GM19351 (cell line): ENCODE measurements around the gene RARB.
A peak's percentile ranks its signal among the peaks of the same experiment; 100 is the strongest.

Experiments
- ATAC-seq: cut with Tn5 transposase; IDR thresholded peaks from one replicate; pipeline ENCODE4 v1.9.1; 2021; ENCODE audit warnings: mild to moderate bottlenecking, moderate library complexity; ENCODE audit not compliant: unreplicated experiment

RARB gene

GRCh38 chr3:25589783-25590258 is 161.8 kb downstream of the RARB start:
- no peak for ATAC-seq

DNA sequence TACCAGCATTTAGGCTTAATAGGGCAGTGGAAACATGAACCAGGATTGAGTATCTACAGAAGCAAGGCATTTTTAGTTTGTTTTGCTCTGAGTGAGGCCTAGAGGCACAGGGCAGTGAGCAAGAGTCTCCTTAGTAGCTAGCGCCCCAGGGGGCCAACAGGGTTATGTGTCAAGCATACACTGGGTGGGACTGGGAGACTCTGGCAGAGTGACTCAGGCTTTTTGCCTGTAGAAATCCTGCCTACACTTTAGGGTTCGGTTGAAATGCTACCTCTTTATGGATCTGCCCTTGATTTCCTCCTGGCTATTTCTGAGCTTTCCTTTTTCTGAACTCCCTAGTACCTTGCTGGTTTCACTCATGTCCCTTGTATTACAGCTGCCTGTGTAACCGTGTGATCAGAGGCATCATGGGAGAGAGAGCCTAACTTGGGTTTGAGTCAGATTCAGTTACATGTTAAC is 164.5 kb downstream of the RARB start:
- no peak for ATAC-seq

- ATAC-seq: no peak
Measured at GRCh38 chr3:25593001-25593400, 164.9 kb downstream of the RARB start.

DNA sequence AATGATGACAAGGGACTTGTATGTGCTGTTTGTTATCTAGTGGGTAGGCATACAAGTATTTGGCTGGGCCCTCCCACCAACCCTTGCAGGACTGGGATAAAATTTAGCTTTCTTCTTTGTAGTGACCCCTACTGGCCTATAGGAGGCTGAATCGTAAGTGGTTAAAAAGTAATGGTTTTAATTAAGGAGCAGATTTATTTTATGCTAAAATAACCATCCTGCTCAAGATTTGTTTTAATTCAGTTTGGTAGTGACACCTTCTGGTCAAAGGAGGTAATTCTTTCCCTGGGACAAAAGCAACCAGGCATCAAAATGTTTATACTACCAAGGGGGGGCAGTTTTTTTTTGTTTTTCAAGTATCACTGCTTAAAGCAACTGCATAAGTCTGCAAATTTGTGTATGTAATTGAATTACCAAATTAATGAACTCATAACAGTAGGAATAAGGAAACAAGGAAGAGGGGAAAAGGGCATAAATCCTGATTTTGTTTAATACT is 166.0 kb downstream of the RARB start:
- ATAC-seq: peak; percentile 57

DNA sequence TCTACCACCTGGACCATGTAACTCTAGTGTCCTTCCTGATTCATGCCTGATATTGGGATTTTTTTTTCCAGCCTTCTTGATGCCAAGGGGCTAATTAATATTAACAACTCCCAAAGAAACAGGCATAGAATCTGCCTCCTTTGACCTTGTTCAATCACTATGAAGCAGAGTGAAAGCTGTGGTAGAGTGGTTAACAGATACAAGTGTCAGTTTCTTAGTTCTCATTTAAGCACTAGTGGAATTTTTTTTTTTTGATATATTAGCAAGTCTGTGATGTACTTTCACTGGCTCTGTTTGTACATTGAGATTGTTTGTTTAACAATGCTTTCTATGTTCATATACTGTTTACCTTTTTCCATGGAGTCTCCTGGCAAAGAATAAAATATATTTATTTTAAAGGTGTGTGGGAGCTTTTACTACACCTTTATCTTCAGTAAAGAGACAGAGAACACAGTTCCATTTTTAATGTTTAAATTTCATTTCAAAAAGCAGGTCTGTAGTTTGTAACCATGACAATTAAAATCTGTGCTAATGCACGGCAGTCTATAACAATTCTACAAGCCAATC is 169.6 kb downstream of the RARB start:
- ATAC-seq: no peak

DNA sequence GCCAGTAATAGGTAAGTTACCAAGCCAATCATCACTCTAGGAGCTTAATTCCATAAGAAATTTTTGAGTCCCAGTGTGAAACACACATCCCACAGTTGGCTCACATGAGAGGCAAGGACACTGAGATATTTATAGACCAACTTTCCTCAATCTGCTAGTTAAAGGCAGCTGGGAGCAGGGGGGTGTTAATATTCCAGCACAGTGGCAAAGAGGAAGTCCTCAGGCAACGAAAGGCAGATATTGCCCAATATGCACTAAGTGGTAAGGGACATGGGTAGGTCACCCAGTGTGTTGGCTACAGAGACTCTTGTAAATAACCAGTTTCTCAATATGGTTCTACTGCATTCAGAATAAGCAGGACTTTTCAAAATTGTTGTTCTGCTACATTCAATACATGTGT is 175.6 kb downstream of the RARB start:
- ATAC-seq: no peak

DNA sequence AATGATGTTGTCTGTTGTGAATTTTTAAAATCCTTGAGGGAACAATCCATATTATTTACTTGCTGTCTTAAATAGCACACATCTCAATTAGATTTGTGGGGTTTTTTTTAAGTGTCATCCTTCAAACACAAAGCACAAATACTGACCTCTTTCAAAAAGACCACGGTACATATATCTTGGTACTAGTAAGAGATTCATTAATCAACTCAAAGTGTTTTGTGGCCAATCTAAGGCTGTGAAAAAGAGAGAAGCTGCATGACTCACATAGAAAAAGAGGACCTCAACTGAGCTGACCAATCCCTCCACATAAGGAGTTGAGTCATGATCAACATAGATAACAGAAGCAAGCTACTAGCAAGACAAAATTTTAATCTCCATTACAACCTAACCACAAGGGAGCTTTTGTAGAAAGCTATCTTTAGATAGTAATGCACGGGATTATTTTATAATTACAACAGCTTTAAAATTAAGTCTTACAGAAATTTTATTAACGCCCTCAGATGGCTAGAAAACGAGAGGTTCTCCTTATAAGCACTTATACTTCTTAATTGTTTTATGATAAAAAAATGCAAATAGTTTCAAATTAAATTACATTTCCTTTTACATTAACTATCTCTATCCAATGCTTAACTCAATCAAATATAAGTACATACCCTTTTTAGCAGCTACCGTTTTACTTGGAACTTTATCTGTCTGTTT is 176.2 kb downstream of the RARB start:
- ATAC-seq: no peak

- ATAC-seq: peak; percentile 59
Measured at GRCh38 chr3:25610167-25610566, 182.1 kb downstream of the RARB start.

GRCh38 chr3:25610779-25611178 is 182.7 kb downstream of the RARB start:
- ATAC-seq: no peak

DNA sequence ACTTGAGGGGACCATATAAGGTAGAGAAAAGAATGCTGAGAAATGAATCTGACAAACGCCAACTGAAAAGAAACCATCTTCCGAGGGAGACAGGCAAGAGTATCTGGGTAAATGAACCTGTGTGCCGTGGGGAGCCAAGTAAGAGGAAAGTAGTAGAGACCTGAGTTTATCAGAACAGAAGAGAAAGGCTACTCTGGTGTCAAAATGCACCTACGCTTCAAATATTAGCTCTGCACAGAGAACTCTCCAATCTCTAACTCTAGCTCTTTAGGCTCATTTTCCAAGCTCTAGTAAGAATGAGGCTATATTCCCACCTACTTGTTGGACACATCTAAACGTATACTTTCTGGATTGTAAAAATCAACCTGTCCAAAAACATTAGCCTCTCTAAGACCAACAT is 183.1 kb downstream of the RARB start:
- no peak for ATAC-seq

GRCh38 chr3:25618028-25618427 is 190.0 kb downstream of the RARB start:
- ATAC-seq: no peak

DNA sequence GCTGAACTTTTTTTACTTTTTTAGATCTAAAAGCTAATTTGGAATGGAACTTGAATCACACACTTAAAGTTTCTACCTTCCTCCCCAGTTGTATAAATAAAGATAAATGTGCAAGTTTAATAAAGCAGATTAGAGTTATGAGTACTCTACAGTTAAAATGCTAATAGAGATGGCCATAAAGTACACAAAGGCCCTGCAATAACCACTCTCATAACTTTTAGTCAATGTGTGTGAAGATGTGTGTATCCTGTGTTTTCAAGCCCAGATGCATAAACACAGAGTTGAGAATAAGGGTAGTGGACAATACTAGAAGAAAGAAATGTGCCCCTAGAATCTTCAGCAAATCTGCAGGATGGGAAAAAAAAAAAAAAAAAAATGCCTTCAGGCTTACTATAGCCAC is 191.3 kb downstream of the RARB start:
- ATAC-seq: no peak

DNA sequence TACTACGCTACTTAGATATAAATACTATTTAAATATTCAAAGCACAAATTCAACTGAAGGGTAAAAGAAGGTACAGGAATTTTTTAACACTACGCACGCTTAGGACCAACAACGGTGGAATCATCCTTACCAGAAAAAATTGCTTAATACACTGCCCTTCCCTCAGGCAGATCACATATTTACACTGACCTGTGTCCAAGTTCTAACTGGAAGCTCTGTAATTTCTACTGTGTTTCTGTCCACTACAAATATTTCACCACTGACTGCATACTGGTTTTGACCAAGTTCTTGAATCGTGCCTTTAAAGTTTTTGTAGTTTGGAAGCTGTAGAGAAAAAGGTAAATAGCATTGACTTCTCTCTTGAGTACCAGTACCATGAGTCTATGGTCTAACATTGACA is 192.4 kb downstream of the RARB start:
- ATAC-seq: no peak

GRCh38 chr3:25621087-25621486 is 193.0 kb downstream of the RARB start:
- no peak for ATAC-seq

DNA sequence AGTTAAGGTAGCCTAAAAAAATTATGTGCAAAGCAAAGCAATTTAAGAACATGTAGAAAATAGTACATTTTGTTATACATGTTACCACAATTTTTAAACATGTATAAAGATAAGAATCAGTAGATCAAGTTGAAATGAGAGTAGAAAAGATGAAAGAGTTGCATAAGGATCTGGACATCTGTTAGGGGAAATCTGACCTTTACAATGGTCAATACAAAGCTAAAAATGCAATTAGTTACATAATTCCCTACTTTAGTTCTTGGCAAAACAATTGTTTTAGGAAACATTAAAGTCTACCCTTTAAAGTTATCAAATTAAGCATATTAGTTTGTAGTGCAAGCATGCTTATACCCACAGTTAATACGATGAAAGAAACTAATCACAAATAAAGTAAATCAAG is 203.9 kb downstream of the RARB start:
- ATAC-seq: no peak

DNA sequence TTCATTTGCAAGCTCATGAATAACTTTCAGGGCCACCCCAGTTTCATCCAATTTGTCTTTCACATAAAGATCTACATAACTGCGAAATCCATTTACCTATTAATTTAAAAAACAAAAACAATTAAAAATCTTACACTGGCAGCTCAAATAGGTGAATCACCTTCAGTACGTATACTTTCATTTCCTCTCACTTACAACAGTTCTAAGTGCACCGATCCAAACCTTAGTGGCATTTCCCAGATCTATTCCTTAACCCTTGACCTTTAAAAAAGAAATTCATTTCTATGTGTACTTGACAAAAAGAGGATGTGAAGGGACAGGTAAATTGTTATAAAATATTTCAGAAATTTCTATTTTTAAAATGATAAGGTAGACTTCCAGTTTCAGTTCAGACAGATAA is 205.9 kb downstream of the RARB start:
- ATAC-seq: no peak

DNA sequence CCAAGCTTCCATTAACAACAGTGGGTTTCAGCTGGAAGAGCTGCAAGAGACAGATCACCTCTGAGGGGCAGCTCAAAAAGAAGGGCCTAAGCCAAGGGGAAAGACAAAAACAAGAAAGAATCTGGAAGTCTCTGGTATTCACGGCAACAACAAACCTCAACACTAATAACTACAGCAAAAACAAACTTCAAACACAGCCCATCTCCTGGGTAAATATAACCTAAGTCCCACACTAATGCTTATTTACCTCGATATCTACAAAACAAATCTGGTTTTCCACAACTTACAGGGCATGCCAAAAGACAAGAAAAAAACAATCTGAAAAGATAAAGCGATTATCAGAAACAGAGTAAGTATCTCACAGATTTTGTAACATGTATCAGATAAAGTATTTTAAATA is 207.0 kb downstream of the RARB start:
- ATAC-seq: no peak
